H1 (cell line): ENCODE measurements around the gene MBP. TPM values are rescaled to one million over a fixed set of nuclear protein-coding genes. Genes with fewer than 3 reads are reported as not detected.
A peak's percentile ranks its signal among the peaks of the same experiment; 100 is the strongest.

Experiments
- CTCF ChIA-PET: fragments of 300-600 bp; sonication (Branson Sonifier 250); formaldehyde crosslinking; loops from one replicate; lab custom pipeline; 2021; ENCODE audit not compliant: partially characterized antibody; lab: Charles Lee
- POLR2A ChIA-PET: fragments of 300-600 bp; sonication (Branson Sonifier 250); formaldehyde crosslinking; loops from one replicate; lab custom pipeline; 2021; ENCODE audit warnings: inconsistent platforms; ENCODE audit not compliant: partially characterized antibody; lab: Charles Lee
- DNase-seq, 2 experiments: peaks; one replicate each; pipeline versions ENCODE4 v3.0.0 to v3.0.0-alpha.2; 2010 to 2022; ENCODE audit warnings: low spot score in 2 of 2, low read depth in 1 of 2, mixed read lengths in 1 of 2
- FAIRE-seq: peaks from 2 replicates; lab custom pipeline; 2011; peaks lifted over from hg19 to GRCh38; lab: Jason Lieb, UNC
- H2AFZ ChIP-seq: 2 replicates; pipeline ENCODE4 v1.8.1; 2012; ENCODE audit warnings: low read length, inconsistent platforms
- H2AK5ac ChIP-seq: 2 replicates; pipeline ENCODE4 v1.6.1; 2013; ENCODE audit warnings: low read depth, low read length
- H2BK120ac ChIP-seq: replicated peaks from 2 replicates; pipeline ENCODE3; 2013; ENCODE audit warnings: low read depth, low read length, inconsistent platforms
- H2BK12ac ChIP-seq: 2 replicates; pipeline ENCODE4 v1.6.1; 2013; ENCODE audit warnings: low read depth, low read length
- H2BK15ac ChIP-seq: 2 replicates; pipeline ENCODE4 v1.6.1; 2013; ENCODE audit warnings: low read length
- H2BK20ac ChIP-seq: 2 replicates; pipeline ENCODE4 v1.6.1; 2013; ENCODE audit warnings: low read length
- H2BK5ac ChIP-seq: 2 replicates; pipeline ENCODE4 v1.6.1; 2013; ENCODE audit warnings: low read depth, low read length
- H3K14ac ChIP-seq: 2 replicates; pipeline ENCODE4 v1.6.1; 2013; ENCODE audit warnings: inconsistent platforms; ENCODE audit not compliant: insufficient read length
- H3K18ac ChIP-seq: 2 replicates; pipeline ENCODE4 v1.6.1; 2013; ENCODE audit warnings: low read length; ENCODE audit errors: extremely low read depth
- H3K23ac ChIP-seq: 2 replicates; pipeline ENCODE4 v1.6.1; 2013; ENCODE audit warnings: inconsistent platforms; ENCODE audit not compliant: insufficient read length
- H3K23me2 ChIP-seq: 2 replicates; pipeline ENCODE4 v1.6.1; 2013; ENCODE audit warnings: low read depth, low read length
- H3K27ac ChIP-seq: 2 replicates; pipeline ENCODE4 v1.6.1; 2011; ENCODE audit warnings: low read depth, low read length, inconsistent platforms
- H3K27me3 ChIP-seq, 4 experiments: replicated peaks in 1 of 4; 1 replicate in 1 of 4; 2 replicates in 3 of 4; pipeline versions ENCODE4 v1.6.1 to v1.8.1; 2011 to 2013; ENCODE audit warnings: low read length in 3 of 4, mild to moderate bottlenecking in 3 of 4, inconsistent platforms in 2 of 4, mixed read lengths in 2 of 4, moderate library complexity in 1 of 4; ENCODE audit not compliant: control insufficient read depth in 3 of 4, insufficient read depth in 3 of 4; ENCODE audit errors: extremely low read depth in 1 of 4
- H3K36me3 ChIP-seq, 4 experiments: 2 replicates each; pipeline versions ENCODE4 v1.6.1 to v1.8.1; 2011 to 2013; ENCODE audit warnings: mild to moderate bottlenecking in 4 of 4, low read length in 3 of 4, moderate library complexity in 2 of 4, control low read depth in 1 of 4, inconsistent platforms in 1 of 4; ENCODE audit not compliant: insufficient read depth in 4 of 4, control insufficient read depth in 2 of 4
- H3K4ac ChIP-seq: replicated peaks from 2 replicates; pipeline ENCODE3; 2013; ENCODE audit warnings: low read length, low read depth, mixed read lengths, inconsistent platforms; ENCODE audit not compliant: insufficient read length
- H3K4me1 ChIP-seq, 4 experiments: replicated peaks in 1 of 4; 1 replicate in 1 of 4; 2 replicates in 3 of 4; pipeline versions ENCODE4 v1.6.1 to v1.8.1; 2011 to 2013; ENCODE audit warnings: low read length in 3 of 4, inconsistent platforms in 2 of 4, mixed read lengths in 1 of 4; ENCODE audit not compliant: insufficient read depth in 4 of 4, control insufficient read depth in 3 of 4
- H3K4me2 ChIP-seq, 2 experiments: 2 replicates each; pipeline versions ENCODE4 v1.6.1 to v1.8.1; 2011 to 2013; ENCODE audit warnings: low read depth in 2 of 2, low read length in 2 of 2, control low read depth in 1 of 2, inconsistent platforms in 1 of 2, mild to moderate bottlenecking in 1 of 2; ENCODE audit not compliant: insufficient read depth in 1 of 2
- H3K4me3 ChIP-seq, 4 experiments: fragments of 200-600, 300-600 bp in 1 of 4; sonication (generic), shearing (Covaris generic), sonication (Bioruptor Twin) in 1 of 4; 2 replicates each; pipeline versions ENCODE4 v1.5.1 to v1.8.1; 2011 to 2016; ENCODE audit warnings: low read length in 4 of 4, low read depth in 3 of 4, control low read depth in 2 of 4, inconsistent platforms in 2 of 4, mild to moderate bottlenecking in 2 of 4, mixed read lengths in 1 of 4, moderate library complexity in 1 of 4; ENCODE audit not compliant: insufficient read depth in 2 of 4; ENCODE audit errors: extremely low read depth in 1 of 4
- H3K56ac ChIP-seq: replicated peaks from 2 replicates; pipeline ENCODE3; 2013; ENCODE audit warnings: low read depth, mild to moderate bottlenecking, mixed read lengths, low read length, inconsistent platforms; ENCODE audit not compliant: insufficient read length
- H3K79me1 ChIP-seq: 2 replicates; pipeline ENCODE4 v1.6.1; 2013; ENCODE audit warnings: low read depth, low read length, control low read depth
- H3K79me2 ChIP-seq, 2 experiments: 2 replicates each; pipeline versions ENCODE4 v1.6.1 to v1.8.1; 2012 to 2013; ENCODE audit warnings: low read length in 2 of 2, mild to moderate bottlenecking in 2 of 2, inconsistent platforms in 1 of 2; ENCODE audit not compliant: insufficient read depth in 2 of 2, control insufficient read depth in 1 of 2
- H3K9ac ChIP-seq, 4 experiments: replicated peaks in 1 of 4; 1 replicate in 1 of 4; 2 replicates in 3 of 4; pipeline versions ENCODE4 v1.6.1 to v1.8.1; 2011 to 2013; ENCODE audit warnings: low read depth in 3 of 4, low read length in 3 of 4, control low read depth in 2 of 4, mild to moderate bottlenecking in 2 of 4, moderate library complexity in 2 of 4, inconsistent platforms in 1 of 4; ENCODE audit errors: extremely low read depth in 1 of 4
- H3K9me3 ChIP-seq, 2 experiments: 2 replicates each; pipeline versions ENCODE4 v1.6.1 to v1.8.1; 2012 to 2013; ENCODE audit warnings: mild to moderate bottlenecking in 2 of 2, moderate library complexity in 2 of 2, control low read depth in 1 of 2, inconsistent platforms in 1 of 2, low read depth in 1 of 2, low read length in 1 of 2, mixed read lengths in 1 of 2; ENCODE audit not compliant: insufficient read depth in 2 of 2
- H4K20me1 ChIP-seq, 2 experiments: replicated peaks in 1 of 2; 2 replicates each; pipeline versions ENCODE3 to v1.8.1; 2011 to 2013; ENCODE audit warnings: inconsistent platforms in 2 of 2, low read length in 2 of 2, mild to moderate bottlenecking in 1 of 2; ENCODE audit not compliant: insufficient read depth in 2 of 2, control insufficient read depth in 1 of 2
- H4K5ac ChIP-seq: 2 replicates; pipeline ENCODE4 v1.6.1; 2013; ENCODE audit warnings: low read length, low read depth, mixed read lengths, inconsistent platforms; ENCODE audit not compliant: insufficient read length
- H4K8ac ChIP-seq: 2 replicates; pipeline ENCODE4 v1.8.0; 2013; ENCODE audit warnings: mild to moderate bottlenecking, moderate library complexity, low read length, inconsistent platforms; ENCODE audit not compliant: insufficient read depth; ENCODE audit errors: extremely low read depth
- H4K91ac ChIP-seq: replicated peaks from 2 replicates; pipeline ENCODE3; 2013; ENCODE audit warnings: low read length, mixed read lengths, inconsistent platforms; ENCODE audit not compliant: insufficient read length
- CBX8 ChIP-seq: fragments of 300-800, 300-1000 bp; sonication (generic); IDR thresholded peaks from 2 replicates; pipeline ENCODE4 v1.7.1; 2016; ENCODE audit warnings: low read depth, low read length, borderline replicate concordance
- NANOG ChIP-seq: IDR thresholded peaks from 2 replicates; pipeline ENCODE4 v1.6.1; 2011; ENCODE audit warnings: low read length, low read depth, mild to moderate bottlenecking, inconsistent platforms; ENCODE audit not compliant: insufficient read depth, poor library complexity, severe bottlenecking
- SIX5 ChIP-seq: IDR thresholded peaks from 2 replicates; pipeline ENCODE4 v1.6.1; 2011; ENCODE audit warnings: mild to moderate bottlenecking, low read depth, low read length
- SUZ12 ChIP-seq: fragments of 200-600 bp; sonication (generic); IDR thresholded peaks from 2 replicates; pipeline ENCODE4 v1.6.1; 2012; ENCODE audit warnings: mild to moderate bottlenecking, inconsistent platforms, low read length, moderate library complexity, mixed read lengths
- WGBS, 2 experiments: shearing (Covaris generic) in 1 of 2; methylation state at CpG; one replicate each; pipeline versions ENCODE4 v1.1.6 to v1.1.7; 2013 to 2015; ENCODE audit warnings: low lambda C conversion rate in 2 of 2, mixed read lengths in 2 of 2, inconsistent platforms in 1 of 2, low coverage in 1 of 2, missing lambda C conversion rate in 1 of 2; ENCODE audit not compliant: insufficient replicate concordance in 2 of 2, insufficient coverage in 1 of 2, insufficient read length in 1 of 2; ENCODE audit errors: extremely low coverage in 1 of 2, missing lambda C conversion rate in 1 of 2; 5-methylcytosine and 5-hydroxymethylcytosine counted together
- polyA plus RNA-seq, 7 experiments: library from polyadenylated mRNA; depleted of rRNA in 3 of 7; stranded (reverse) in 5 of 7; unstranded in 2 of 7; fragments of >200 nt in 5 of 7; fragments of 200-250 nt in 2 of 7; gene quantifications; 1 replicate in 5 of 7; 2 replicates in 1 of 7; 4 replicates in 1 of 7; pipeline versions ENCODE4 v1.2.1 to v1.2.3, GENCODE V29; 2011 to 2013; ENCODE audit warnings: missing spikeins in 2 of 7, mixed read lengths in 2 of 7
- total RNA-seq: library from RNA; stranded (reverse); fragmentation: NEBNext Ultra II Directional; extraction: Animal tissue kit (Norgen Biotek cat#: 25700); gene quantifications from 2 replicates; pipeline ENCODE4 v1.2.1, GENCODE V29; 2021

Gene MBP
- total and polyA plus RNA-seq, 2 of the 8 experiments (the other 6 are each of a cell fraction or from before 2014, with no cell fraction given): 7.7 to 19.2 TPM

DNA sequence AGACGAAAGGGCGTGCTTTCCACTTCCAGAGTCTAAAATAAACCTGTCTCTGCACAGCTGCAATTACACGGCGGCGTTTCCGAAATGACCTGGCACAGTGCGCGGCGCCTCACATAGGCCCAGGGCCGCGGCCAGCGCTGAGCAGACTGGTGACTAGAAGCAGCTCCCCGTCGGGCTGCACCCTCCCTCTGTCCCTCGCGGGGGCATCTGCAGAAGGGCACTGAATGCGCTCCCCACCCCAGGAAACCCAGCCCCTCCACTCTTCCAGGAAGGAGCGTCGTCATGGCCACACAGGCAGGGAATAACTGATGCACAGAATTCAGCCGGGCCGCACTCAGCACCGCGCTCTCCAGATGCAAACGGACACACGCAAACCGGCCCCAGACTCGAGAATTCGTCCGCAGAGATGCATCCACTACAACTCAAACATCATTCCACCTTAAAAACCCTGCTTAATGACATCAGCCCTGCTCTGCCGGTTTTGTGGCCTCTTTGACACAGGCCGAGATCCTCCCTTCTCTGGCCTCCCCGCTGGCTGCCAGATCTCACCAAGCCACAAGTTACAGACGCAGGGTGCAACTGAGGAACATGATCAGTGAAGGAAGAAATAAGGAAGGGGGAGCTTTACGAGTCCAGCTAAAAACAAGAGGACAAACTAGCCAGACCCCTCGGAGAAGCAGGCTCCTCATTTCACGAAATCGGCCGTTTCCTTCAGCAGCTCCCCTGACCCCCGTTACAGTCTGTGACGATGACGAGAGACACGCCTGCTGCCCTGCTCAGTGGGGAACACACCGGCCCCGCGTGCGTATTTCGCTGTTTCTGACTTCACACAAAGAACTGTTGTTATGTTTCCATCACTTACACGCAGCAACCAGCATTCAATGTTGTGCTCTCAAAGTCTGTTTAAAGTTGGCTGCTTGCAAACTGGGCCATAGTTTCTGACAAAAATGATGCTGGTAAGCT, 40.2 kb downstream of the MBP start:
- Histone ChIP-seq H2BK12ac (no peak overlapping the region), H3K36me3 (no peaks in the 10 kb centered on the region), H3K23ac (no peak overlapping the region), H3K9ac (no peak overlapping the region), H4K5ac (no peak overlapping the region), H2BK120ac (no peak overlapping the region), H3K56ac (no peak overlapping the region), H3K79me1 (peaks cover 4% of the 10 kb centered on the region; the same call in 1 of the 2 replicates), H3K23me2 (peaks cover 2% of the 10 kb centered on the region; the same call in 1 of the 2 replicates), H3K4me3 (no peak overlapping the region), H2BK20ac (no peak overlapping the region), H3K4me1 (peaks cover 0 to 25% (median 10%) of the 10 kb centered on the region in 4 experiments; a peak in 6 of 7 replicates), H2AFZ (no peak overlapping the region), H4K20me1 (peaks cover 0 to 8% of the 10 kb centered on the region in 2 experiments), H2BK15ac (no peak overlapping the region), H4K91ac (no peak overlapping the region), H3K4me2 (no peak overlapping the region), H3K27ac (no peak overlapping the region), H3K9me3 (no peaks in the 10 kb centered on the region), H3K18ac (no peak overlapping the region), H3K79me2 (0 out of 4 replicates have a peak, but pooled peaks cover 0 to 3% of the 10 kb centered on the region in 2 experiments), H3K14ac (no peak overlapping the region), H2AK5ac (no peak overlapping the region), H3K4ac (no peak overlapping the region), H3K27me3 (no peaks in the 10 kb centered on the region), H2BK5ac (0 out of 2 replicates have a peak overlapping the region, but pooled peaks have one; percentile 55), H4K8ac (0 out of 2 replicates have a peak overlapping the region, but pooled peaks have one; percentile 35)
- WGBS, 2 experiments: 95% methylated on average over 45 of the region's 48 CpGs; no CpG with 5 or more reads in 1 of the 2 experiments
- ChIA-PET POLR2A (no interaction called here), CTCF (interaction anchor here (0.8 to 1.3 kb wide), 2 partner anchors 29 to 120 kb away, joined by 3 to 5 read pairs; no protein-coding TSS in a partner anchor)
- FAIRE-seq (no peak), DNase-seq (no peak)
- TF ChIP-seq SUZ12 (no peak), NANOG (no peak), SIX5 (no peak), CBX8 (no peak)
